Measurements from ENCODE around the gene ATE1. TPM values are rescaled to one million over a fixed set of nuclear protein-coding genes. Genes with fewer than 3 reads are reported as not detected.
A peak's percentile ranks its signal among the peaks of the same experiment; 100 is the strongest.

ATE1 gene
- total and polyA plus RNA-seq, 2 of the 4 experiments (the other 2 are of a cell fraction), result 6.4 to 27.8 TPM

GRCh38 chr10:121754666-121755065 is 173.2 kb downstream of the ATE1 start:
- Histone ChIP-seq H3K4ac (ENCODE audit: low read depth, low read length) (no peak overlapping the region), H3K9me1 (ENCODE audit: insufficient read depth, low read length) (no peaks in the 10 kb centered on the region), H2BK5ac (ENCODE audit: low read depth, low read length, poor library complexity, severe bottlenecking) (no peak overlapping the region), H3K4me2 (ENCODE audit: low read depth, low read length) (no peak overlapping the region), H4K5ac (ENCODE audit: low read depth, low read length) (no peak overlapping the region), H3K27ac (ENCODE audit: insufficient read depth, low read length) (no peak overlapping the region), H3K36me3 (ENCODE audit: control insufficient read depth, insufficient read depth, low read length) (no peaks in the 10 kb centered on the region), H2BK15ac (ENCODE audit: low read depth, low read length) (no peak overlapping the region), H4K91ac (ENCODE audit: insufficient read depth, low read depth, low read length) (no peak overlapping the region), H3K4me3 (ENCODE audit: insufficient read depth, low read depth, low read length) (no peak overlapping the region), H4K20me1 (ENCODE audit: insufficient read depth, low read length) (no peaks in the 10 kb centered on the region), H3K9ac (ENCODE audit: low read depth, low read length) (no peak overlapping the region), H3K18ac (ENCODE audit: low read depth, low read length) (no peak overlapping the region), H4K8ac (ENCODE audit: low read depth in 2 of 2, low read length in 2 of 2) (no peak overlapping the region), H3K79me1 (ENCODE audit: low read depth in 1 of 2, low read length in 2 of 2) (no peaks in the 10 kb centered on the region), H2AK5ac (ENCODE audit: low read depth, low read length) (no peak overlapping the region), H2AK9ac (replicated peaks; ENCODE audit: low read depth, low read length, poor library complexity) (no peak overlapping the region), H3K27me3 (ENCODE audit: control insufficient read depth, insufficient read depth, low read length) (no peaks in the 10 kb centered on the region), H2AFZ (replicated peaks; ENCODE audit: low read length, poor library complexity) (no peak overlapping the region), H3K56ac (ENCODE audit: extremely low read depth, insufficient read depth, low read length) (no peak overlapping the region), H2BK20ac (ENCODE audit: low read depth, low read length) (no peak overlapping the region), H3K23ac (ENCODE audit: low read depth, low read length) (no peak overlapping the region), H2BK120ac (ENCODE audit: low read depth, low read length) (no peak overlapping the region), H3K14ac (replicated peaks; ENCODE audit: low read depth, low read length) (no peak overlapping the region), H3K4me1 (ENCODE audit: control insufficient read depth, insufficient read depth, low read length) (no peaks in the 10 kb centered on the region), H3K9me3 (ENCODE audit: control insufficient read depth, insufficient read depth, low read length) (no peaks in the 10 kb centered on the region; the same call in 1 of the 2 replicates)
- dilution Hi-C loops (cut with HindIII; ENCODE audit: low sequenced_read_pairs, unreplicated experiment), result no loop called here
- ChIA-PET POLR2A (ENCODE audit: unreplicated experiment) (no interaction called here), CTCF (no interaction called here)
- in situ Hi-C loops (cut with MboI; ENCODE audit: low sequenced_read_pairs), result no loop called here
- whole genome bisulfite sequencing, 2 experiments (ENCODE audit: extremely low coverage in 2 of 2, insufficient read length in 1 of 2), result no CpG with 5 or more reads among the region's 1 CpG
- DNase-seq (no peak), ATAC-seq (ENCODE audit: low read depth) (no peak)
- no TSS peak for BruUV-seq (replicated peaks)
- TF ChIP-seq CEBPB (IDR thresholded peaks at IDR 0.05; ENCODE audit: low read depth, low read length) (peak; percentile 78), RCOR1 (IDR thresholded peaks at IDR 0.05; ENCODE audit: insufficient replicate concordance, low read length) (no peak), CHD1 (IDR thresholded peaks at IDR 0.05; ENCODE audit: low read depth, low read length) (no peak), MXI1 (IDR thresholded peaks at IDR 0.05; ENCODE audit: borderline replicate concordance, low read depth, low read length) (no peak)
- intact Hi-C loops (cut with micrococcal nuclease), result loop anchor here (5.0 kb wide), 1 partner anchor 807 kb away; no protein-coding TSS in a partner anchor
